Adrenal gland (tissue), 12 donors: ENCODE data around the gene C3orf20. TPM values are rescaled to one million over a fixed set of nuclear protein-coding genes. Genes with fewer than 3 reads are reported as not detected.

Experiments
- DNase-seq, 7 donors: peaks; one replicate each; pipeline ENCODE4 v3.0.0-alpha.2; 2019 to 2020
- H3K27ac ChIP-seq, 5 donors: fragments of 200-600 bp; sonication (generic) in 4 of 5; 1 replicate in 3 of 5; 2 replicates in 2 of 5; pipeline versions ENCODE4 v1.5.1 to v1.8.0; 2016 to 2020; ENCODE audit warnings: mild to moderate bottlenecking in 1 of 5
- H3K27me3 ChIP-seq: fragments of 200-600 bp; 2 replicates; pipeline ENCODE4 v1.8.0; 2021
- H3K36me3 ChIP-seq, 2 donors: fragments of 200-600 bp; replicated peaks in 1 of 2; 1 replicate in 1 of 2; 2 replicates in 1 of 2; pipeline versions ENCODE4 v1.5.1 to v1.8.0; 2018 to 2022
- H3K4me1 ChIP-seq, 2 donors: fragments of 200-600 bp; replicated peaks in 1 of 2; 1 replicate in 1 of 2; 2 replicates in 1 of 2; pipeline versions ENCODE4 v1.5.1 to v1.8.0; 2018 to 2021
- H3K4me3 ChIP-seq, 4 donors: fragments of 200-600 bp; sonication (generic) in 3 of 4; one replicate each; pipeline ENCODE4 v1.5.1; 2016 to 2018
- H3K9me3 ChIP-seq, 3 donors: fragments of 200-600 bp; sonication (generic) in 1 of 3; replicated peaks in 1 of 3; 1 replicate in 2 of 3; 2 replicates in 1 of 3; pipeline versions ENCODE4 v1.5.1 to v1.8.0; 2016 to 2021
- POLR2A ChIP-seq, 2 donors: fragments of 450-650 bp; IDR thresholded peaks; one replicate each; pipeline ENCODE4 v1.6.1; 2017; ENCODE audit warnings: antibody characterized with exemption in 2 of 2, mild to moderate bottlenecking in 2 of 2, moderate library complexity in 1 of 2
- WGBS, 4 donors: extraction: QIAGEN DNeasy Blood & Tissue Kit in 2 of 4; methylation state at CpG; one replicate each; pipeline versions ENCODE4 v1.1.5 to v1.1.7; 2013 to 2017; 5-methylcytosine and 5-hydroxymethylcytosine counted together
- intact Hi-C, 2 donors: fragments of 100-400 bp; cut with DNase I; formaldehyde crosslinking; loops; one replicate each; pipeline versions ENCODE4 v1.14.1 to v1.15.0; 2022 to 2023
- polyA plus RNA-seq, 3 donors: library from polyadenylated mRNA; stranded (reverse); fragments of 200-250 nt in 2 of 3; fragments of 350-450 nt in 1 of 3; fragmentation: Illumina TruSeq in 1 of 3; extraction: RNeasy Lipid Tissue Mini Kit (QIAGEN cat#74804) in 1 of 3; gene quantifications; one replicate each; pipeline ENCODE4 v1.2.3, GENCODE V29; 2013 to 2014
- total RNA-seq, 9 donors: library from RNA; depleted of rRNA in 4 of 9; stranded (reverse); fragments of >200 nt in 4 of 9; fragments of 120-200 nt in 1 of 9; fragmentation: NEBNext Ultra II Directional in 1 of 9; extraction: Animal tissue kit (Norgen Biotek cat#: 25700) in 1 of 9; gene quantifications; one replicate each; pipeline versions ENCODE4 v1.1.0 to v1.2.4, GENCODE V29; 2013 to 2023
- TF ChIP-seq, protein P1 (sequence below), 6 experiments: fragments of 450-650 bp in 4 of 6; fragments of 200-600 bp in 2 of 6; sonication (generic) in 1 of 6; IDR thresholded peaks; 1 replicate in 5 of 6; 2 replicates in 1 of 6; pipeline versions ENCODE4 v1.5.1 to v1.8.0; 2016 to 2021; ENCODE audit warnings: antibody characterized with exemption in 6 of 6, mild to moderate bottlenecking in 2 of 6, moderate library complexity in 1 of 6
- donor health status: healthy with polysubstance abuse.
- donor health status: Bipolar disorder and iron deficiency.
- donor health status: DM: yes; HTN: yes; CAD: no.
- donor health status: DM: no; HTN: no; CAD: no.
- donor health status: DM: no; HTN: no; CAD: no.
- donor health status: DM: yes; HTN: yes; CAD: no.

C3orf20 gene
- total and polyA plus RNA-seq, 12 donors, result 0.07 to 0.39 TPM; not detected in 10

DNA sequence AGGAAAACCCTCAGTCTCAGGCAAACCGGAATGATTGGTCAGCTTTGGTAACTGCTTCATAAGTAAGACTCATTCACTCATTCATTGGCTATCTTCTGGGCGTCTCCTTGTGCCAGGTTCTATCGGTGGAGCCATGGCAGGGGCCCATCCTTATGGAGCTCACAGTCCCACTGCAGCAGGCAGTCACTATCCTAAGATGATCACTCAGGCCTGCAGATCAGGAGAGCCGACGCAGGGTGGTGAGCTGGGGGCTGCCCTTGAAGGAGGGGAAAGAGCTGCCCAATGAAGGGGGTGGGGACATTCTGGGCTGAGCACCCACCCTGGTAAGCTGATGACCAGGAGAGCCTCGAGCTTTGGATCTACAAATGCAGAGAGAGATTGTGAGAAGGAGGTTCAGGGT lies 123.3 kb downstream of the C3orf20 start:
- no peak overlapping the region for H3K27ac ChIP-seq
- H3K4me3 ChIP-seq, result no peak overlapping the region
- no peak for DNase-seq
- no peaks in the 10 kb centered on the region for H3K4me1 ChIP-seq
- TF ChIP-seq, protein P1, sequence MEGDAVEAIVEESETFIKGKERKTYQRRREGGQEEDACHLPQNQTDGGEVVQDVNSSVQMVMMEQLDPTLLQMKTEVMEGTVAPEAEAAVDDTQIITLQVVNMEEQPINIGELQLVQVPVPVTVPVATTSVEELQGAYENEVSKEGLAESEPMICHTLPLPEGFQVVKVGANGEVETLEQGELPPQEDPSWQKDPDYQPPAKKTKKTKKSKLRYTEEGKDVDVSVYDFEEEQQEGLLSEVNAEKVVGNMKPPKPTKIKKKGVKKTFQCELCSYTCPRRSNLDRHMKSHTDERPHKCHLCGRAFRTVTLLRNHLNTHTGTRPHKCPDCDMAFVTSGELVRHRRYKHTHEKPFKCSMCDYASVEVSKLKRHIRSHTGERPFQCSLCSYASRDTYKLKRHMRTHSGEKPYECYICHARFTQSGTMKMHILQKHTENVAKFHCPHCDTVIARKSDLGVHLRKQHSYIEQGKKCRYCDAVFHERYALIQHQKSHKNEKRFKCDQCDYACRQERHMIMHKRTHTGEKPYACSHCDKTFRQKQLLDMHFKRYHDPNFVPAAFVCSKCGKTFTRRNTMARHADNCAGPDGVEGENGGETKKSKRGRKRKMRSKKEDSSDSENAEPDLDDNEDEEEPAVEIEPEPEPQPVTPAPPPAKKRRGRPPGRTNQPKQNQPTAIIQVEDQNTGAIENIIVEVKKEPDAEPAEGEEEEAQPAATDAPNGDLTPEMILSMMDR (IDR thresholded peaks at IDR 0.05), result no peak
- TF ChIP-seq POLR2A (IDR thresholded peaks at IDR 0.05), result no peak
- 84 to 91% (median 87%) methylated on average over 2 to 6 of the region's 6 CpGs for WGBS, 4 donors
- H3K27me3 ChIP-seq, result no peaks in the 10 kb centered on the region
- H3K9me3 ChIP-seq, result no peaks in the 10 kb centered on the region
- intact Hi-C loops, result no loop called here
- H3K36me3 ChIP-seq, result no peaks in the 10 kb centered on the region

GRCh38 chr3:14799146-14799545 lies 124.2 kb downstream of the C3orf20 start:
- peak in 1 of 7 donors; percentile 5 for DNase-seq
- intact Hi-C loops, result no loop called here

DNA sequence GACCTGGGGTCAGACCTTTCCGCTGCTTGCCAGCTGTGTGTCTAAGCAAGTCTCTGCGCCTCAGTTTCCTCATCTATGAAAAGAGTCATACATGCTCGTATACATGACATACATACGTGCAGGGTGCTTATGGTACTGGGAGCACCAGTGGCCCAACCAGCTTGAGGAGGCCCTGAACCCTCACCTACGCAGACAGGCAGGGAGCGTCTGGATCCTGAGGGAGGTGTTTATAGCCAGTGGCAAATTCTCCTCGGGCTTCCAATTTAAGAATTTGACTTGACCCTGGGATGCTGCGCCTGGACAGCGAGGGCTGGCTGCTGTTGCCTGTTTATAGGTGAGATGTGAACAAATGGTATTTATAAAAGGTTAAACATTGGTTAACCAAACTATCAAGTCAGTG lies 126.1 kb downstream of the C3orf20 start:
- Histone ChIP-seq H3K27ac (no peak overlapping the region), H3K27me3 (no peaks in the 10 kb centered on the region), H3K4me1 (no peaks in the 10 kb centered on the region), H3K4me3 (no peak overlapping the region), H3K9me3 (no peaks in the 10 kb centered on the region), H3K36me3 (no peaks in the 10 kb centered on the region)
- no peak for TF ChIP-seq POLR2A (IDR thresholded peaks at IDR 0.05)
- TF ChIP-seq, protein P1 (IDR thresholded peaks at IDR 0.05), result no peak
- intact Hi-C loops, result no loop called here
- DNase-seq, result peak in 1 of 7 donors; percentile 5
- 87 to 89% (median 89%) methylated on average over 7 to 9 of the region's 9 CpGs for WGBS, 4 donors

More at GRCh38 chr3:14799146-14799545, 124.2 kb downstream of the C3orf20 start:
- Histone ChIP-seq H3K27me3 (no peaks in the 10 kb centered on the region), H3K27ac (no peak overlapping the region), H3K36me3 (no peaks in the 10 kb centered on the region), H3K4me3 (no peak overlapping the region), H3K9me3 (no peaks in the 10 kb centered on the region), H3K4me1 (no peaks in the 10 kb centered on the region)
- 76 to 85% (median 79%) methylated on average over 4 of the region's 4 CpGs for WGBS, 4 donors
- TF ChIP-seq, protein P1 (IDR thresholded peaks at IDR 0.05), result no peak
- no peak for TF ChIP-seq POLR2A (IDR thresholded peaks at IDR 0.05)

DNA sequence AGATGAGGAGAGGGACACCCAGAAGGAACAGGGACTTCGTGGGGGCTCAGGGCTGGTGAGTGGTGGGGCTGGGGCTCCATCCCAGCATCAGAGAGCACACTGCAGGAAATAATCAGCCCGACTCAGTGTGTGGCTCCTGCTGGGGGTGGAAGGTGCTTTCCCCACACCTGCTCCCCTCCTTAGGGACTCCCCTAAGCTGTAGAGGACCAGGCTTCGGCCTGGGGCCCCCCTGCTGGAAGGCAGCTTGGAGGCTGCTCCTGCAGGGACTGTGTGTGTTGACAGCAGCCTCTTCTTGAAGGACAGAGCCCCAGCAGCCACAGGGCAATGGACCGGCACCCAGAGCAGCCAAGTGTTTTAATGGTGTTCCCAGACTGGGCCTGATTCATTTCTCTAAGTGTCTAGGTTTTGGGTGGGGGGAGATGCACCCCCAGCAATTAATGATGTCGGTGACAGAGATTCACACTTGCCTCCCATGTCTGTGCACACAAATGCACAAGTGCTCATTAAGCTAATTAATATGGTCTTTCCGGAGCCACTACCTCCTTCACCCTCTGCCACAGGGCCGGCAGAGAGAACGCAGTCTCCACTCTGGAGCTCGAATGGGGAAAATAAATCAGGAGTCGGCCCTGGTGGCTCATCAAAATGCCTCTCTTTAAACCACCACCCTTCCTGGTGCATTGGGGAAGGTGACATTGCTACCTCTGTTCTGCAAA lies 126.9 kb downstream of the C3orf20 start:
- no peaks in the 10 kb centered on the region for H3K4me1 ChIP-seq
- no peak overlapping the region for H3K4me3 ChIP-seq
- intact Hi-C loops, result no loop called here
- H3K9me3 ChIP-seq, result no peaks in the 10 kb centered on the region
- no peak overlapping the region for H3K27ac ChIP-seq
- H3K36me3 ChIP-seq, result no peaks in the 10 kb centered on the region
- H3K27me3 ChIP-seq, result no peaks in the 10 kb centered on the region
- no peak for TF ChIP-seq POLR2A (IDR thresholded peaks at IDR 0.05)
- TF ChIP-seq, protein P1 (IDR thresholded peaks at IDR 0.05), result no peak
- DNase-seq, result no peak
- 70 to 77% (median 73%) methylated on average over 10 of the region's 10 CpGs for WGBS, 4 donors
